ENCODE results near the gene ZCCHC12.

- TF ChIP-seq CTCF (IDR thresholded peaks at IDR 0.05): no peak
- TF ChIP-seq POLR2AphosphoS5 (IDR thresholded peaks at IDR 0.05; ENCODE audit: low read depth, low read length): no peak
- no peak for TF ChIP-seq TCF12 (IDR thresholded peaks at IDR 0.05)
- no peak for TF ChIP-seq EP300 (IDR thresholded peaks at IDR 0.05; ENCODE audit: borderline replicate concordance in 1 of 2, low read depth in 1 of 2, low read length in 1 of 2)
- no peak for TF ChIP-seq YY1 (IDR thresholded peaks at IDR 0.05; ENCODE audit: low read depth)
Measured at GRCh38 chrX:118825227-118825626, 1.6 kb downstream of the ZCCHC12 start.

Data from SK-N-SH (cell line).